ENCODE data around the gene IL1RAP. TPM values are rescaled to one million over a fixed set of nuclear protein-coding genes. Genes with fewer than 3 reads are reported as not detected.

Gene IL1RAP
- total and polyA plus RNA-seq, 2 experiments from 2014 or later, result 14.6 to 46.5 TPM

- H3K9me2 ChIP-seq (replicated peaks; ENCODE audit: insufficient read depth), result no peaks in the 10 kb centered on the region
- 81% methylated on average over 16 of the region's 16 CpGs for WGBS (ENCODE audit: low lambda C conversion rate, missing lambda C conversion rate)
- no peaks in the 10 kb centered on the region for H3K4me1 ChIP-seq (ENCODE audit: insufficient read depth)
- no peaks in the 10 kb centered on the region for H3K27me3 ChIP-seq
- H2AFZ ChIP-seq, result no peak overlapping the region
- no peak overlapping the region for H3K4me3 ChIP-seq
- H3K36me3 ChIP-seq (replicated peaks; ENCODE audit: insufficient read depth, low read depth), result no peaks in the 10 kb centered on the region
- no peak overlapping the region for H3K4me2 ChIP-seq
- H3K27ac ChIP-seq, result no peak overlapping the region
- H3K9me3 ChIP-seq (ENCODE audit: low read depth), result peaks cover 11% of the 10 kb centered on the region
- TF ChIP-seq EZH2phosphoT487 (IDR thresholded peaks at IDR 0.05; ENCODE audit: low read depth, severe bottlenecking, unreplicated experiment) (no peak), CTCF (IDR thresholded peaks at IDR 0.05; ENCODE audit: poor library complexity) (no peak), EZH2 (IDR thresholded peaks at IDR 0.05; ENCODE audit: borderline replicate concordance) (no peak)
- DNase-seq (ENCODE audit: low spot score), result no peak
- no peaks in the 10 kb centered on the region for H4K20me1 ChIP-seq (ENCODE audit: insufficient read depth, poor library complexity, severe bottlenecking)
- peaks cover 5% of the 10 kb centered on the region for H3K79me2 ChIP-seq
Measured at GRCh38 chr3:190552969-190553759, 39.3 kb downstream of the IL1RAP start.

GRCh38 chr3:190554197-190554596 is 40.3 kb downstream of the IL1RAP start:
- H3K4me2 ChIP-seq, result no peak overlapping the region
- H3K4me1 ChIP-seq (ENCODE audit: insufficient read depth), result no peaks in the 10 kb centered on the region
- no peak overlapping the region for H3K4me3 ChIP-seq
- no peak overlapping the region for H3K27ac ChIP-seq
- DNase-seq (ENCODE audit: low spot score), result no peak
- no peaks in the 10 kb centered on the region for H4K20me1 ChIP-seq (ENCODE audit: insufficient read depth, poor library complexity, severe bottlenecking)
- no peaks in the 10 kb centered on the region for H3K9me2 ChIP-seq (replicated peaks; ENCODE audit: insufficient read depth)
- H2AFZ ChIP-seq, result no peak overlapping the region
- peaks cover 11% of the 10 kb centered on the region for H3K9me3 ChIP-seq (ENCODE audit: low read depth)
- H3K36me3 ChIP-seq (replicated peaks; ENCODE audit: insufficient read depth, low read depth), result no peaks in the 10 kb centered on the region
- TF ChIP-seq CTCF (IDR thresholded peaks at IDR 0.05; ENCODE audit: poor library complexity), result no peak
- TF ChIP-seq EZH2phosphoT487 (IDR thresholded peaks at IDR 0.05; ENCODE audit: low read depth, severe bottlenecking, unreplicated experiment), result no peak
- no peak for TF ChIP-seq EZH2 (IDR thresholded peaks at IDR 0.05; ENCODE audit: borderline replicate concordance)
- no peaks in the 10 kb centered on the region for H3K27me3 ChIP-seq
- WGBS (ENCODE audit: low lambda C conversion rate, missing lambda C conversion rate), result 89% methylated on average over 6 of the region's 6 CpGs
- H3K79me2 ChIP-seq, result peaks cover 5% of the 10 kb centered on the region

DNA sequence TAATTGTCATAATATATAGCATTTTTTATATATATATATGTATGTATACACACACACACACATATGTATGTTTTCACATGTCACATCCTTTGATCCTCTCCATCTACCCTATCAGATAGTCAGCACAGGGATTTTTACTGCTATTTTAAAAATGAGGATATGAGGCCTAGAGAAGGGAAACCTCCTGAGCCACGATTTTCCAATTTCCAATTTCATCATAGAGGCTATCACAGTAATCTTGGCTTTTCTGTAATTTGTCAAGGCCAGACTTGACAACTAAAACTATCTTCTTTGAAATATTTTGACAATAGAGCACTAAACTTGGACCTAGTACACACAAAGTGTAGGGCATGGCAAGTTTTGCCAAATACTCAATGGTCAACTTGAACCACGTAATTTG is 42.5 kb downstream of the IL1RAP start:
- Histone ChIP-seq H4K20me1 (ENCODE audit: insufficient read depth, poor library complexity, severe bottlenecking) (no peaks in the 10 kb centered on the region), H3K4me3 (no peak overlapping the region), H3K9me3 (ENCODE audit: low read depth) (peaks cover 11% of the 10 kb centered on the region), H3K27ac (no peak overlapping the region), H3K4me1 (ENCODE audit: insufficient read depth) (no peaks in the 10 kb centered on the region), H3K79me2 (peaks cover 7% of the 10 kb centered on the region), H2AFZ (no peak overlapping the region), H3K36me3 (replicated peaks; ENCODE audit: insufficient read depth, low read depth) (no peaks in the 10 kb centered on the region), H3K27me3 (no peaks in the 10 kb centered on the region), H3K4me2 (no peak overlapping the region), H3K9me2 (replicated peaks; ENCODE audit: insufficient read depth) (no peaks in the 10 kb centered on the region)
- no peak for TF ChIP-seq EZH2 (IDR thresholded peaks at IDR 0.05; ENCODE audit: borderline replicate concordance)
- TF ChIP-seq CTCF (IDR thresholded peaks at IDR 0.05; ENCODE audit: poor library complexity), result no peak
- no peak for TF ChIP-seq EZH2phosphoT487 (IDR thresholded peaks at IDR 0.05; ENCODE audit: low read depth, severe bottlenecking, unreplicated experiment)
- DNase-seq (ENCODE audit: low spot score), result no peak
- 89% methylated on average over 2 of the region's 2 CpGs for WGBS (ENCODE audit: low lambda C conversion rate, missing lambda C conversion rate)

Data from hepatocyte (in vitro differentiated cells).